ENCODE results near the gene NOS1.

- no peak for TF ChIP-seq CTCF (conservative IDR thresholded peaks at IDR 0.05 in 1 of 2, IDR thresholded peaks at IDR 0.05 in 1 of 2; ENCODE audit: low read depth in 1 of 2, low read length in 2 of 2)
- no peak for TF ChIP-seq EZH2 (IDR thresholded peaks at IDR 0.05; ENCODE audit: low read length, missing control alignments)
Measured at GRCh38 chr12:117190210-117190781, 171.1 kb downstream of the NOS1 start, which contains the start of gene FBXO21.

All from fibroblast of lung (primary cell).